SW480 (cell line): ENCODE results near the gene FAM89B.

Experiments used
- DNase-seq: peaks from one replicate; pipeline ENCODE4 v3.0.0-alpha.2; 2016; ENCODE audit warnings: low spot score

Gene FAM89B

GRCh38 chr11:65588199-65589054, 16.1 kb downstream of the FAM89B start:
- peak; percentile 62 for DNase-seq

GRCh38 chr11:65589444-65590239, 17.3 kb downstream of the FAM89B start:
- DNase-seq = no peak

- no peak for DNase-seq
These were observed 18.0 kb downstream of the FAM89B start for GRCh38 chr11:65590240-65590738.

GRCh38 chr11:65591939-65592857, 19.9 kb downstream of the FAM89B start:
- no peak for DNase-seq

GRCh38 chr11:65592858-65593517, 20.6 kb downstream of the FAM89B start:
- DNase-seq = no peak

GRCh38 chr11:65593518-65594414, 21.4 kb downstream of the FAM89B start:
- DNase-seq = no peak

- no peak for DNase-seq
These were observed 22.8 kb downstream of the FAM89B start for GRCh38 chr11:65595131-65595530.

GRCh38 chr11:65595543-65596281, 23.4 kb downstream of the FAM89B start, which contains the start of gene KCNK7:
KCNK7 (minus strand) TSS chr11:65595800; CDS start chr11:65595772, 28 bp downstream.
- no peak for DNase-seq

- DNase-seq = no peak
These were observed 24.2 kb downstream of the FAM89B start for GRCh38 chr11:65596520-65596919.

- no peak for DNase-seq
These were observed 25.9 kb downstream of the FAM89B start for GRCh38 chr11:65598258-65598699.

- DNase-seq = no peak
These were observed 27.0 kb downstream of the FAM89B start for GRCh38 chr11:65599216-65599954.

- no peak for DNase-seq
These were observed 27.6 kb downstream of the FAM89B start for GRCh38 chr11:65599955-65600246.

GRCh38 chr11:65604258-65604657, 31.9 kb downstream of the FAM89B start:
- DNase-seq = no peak

- peak; percentile 98 for DNase-seq
These were observed 34.7 kb downstream of the FAM89B start for GRCh38 chr11:65606876-65607613.

GRCh38 chr11:65607614-65608426, 35.5 kb downstream of the FAM89B start:
- DNase-seq = no peak

GRCh38 chr11:65609229-65609628, 36.9 kb downstream of the FAM89B start:
- no peak for DNase-seq

- DNase-seq = no peak
These were observed 37.3 kb downstream of the FAM89B start for GRCh38 chr11:65609665-65610064.
